HepG2 (cell line): ENCODE results near the gene SDC3.

Source experiments
- DPF2 ChIP-seq: sonication (generic); formaldehyde crosslinking; IDR thresholded peaks from 2 replicates; pipeline ENCODE4 v1.4.0; 2020; ENCODE audit warnings: mild to moderate bottlenecking, low read depth, missing genetic modification reagents, borderline replicate concordance
- FOXO4 ChIP-seq: sonication (generic); formaldehyde crosslinking; conservative IDR thresholded peaks from 2 replicates; pipeline ENCODE4 v1.8.1; 2023; ENCODE audit warnings: missing genetic modification reagents
- GABPA ChIP-seq, 2 experiments: IDR thresholded peaks; 2 replicates each; pipeline ENCODE4 v1.6.1; 2011 to 2016; ENCODE audit warnings: low read depth in 2 of 2, low read length in 1 of 2, missing biosample characterization in 1 of 2, missing genetic modification characterization in 1 of 2
- MTA1 ChIP-seq: sonication (generic); formaldehyde crosslinking; IDR thresholded peaks from 2 replicates; pipeline ENCODE4 v1.4.0; 2020; ENCODE audit warnings: missing genetic modification reagents, mild to moderate bottlenecking, borderline replicate concordance
- PLSCR1 ChIP-seq: sonication (generic); formaldehyde crosslinking; IDR thresholded peaks from 2 replicates; pipeline ENCODE4 v1.5.0; 2020; ENCODE audit warnings: missing genetic modification reagents, mild to moderate bottlenecking, borderline replicate concordance
- ZNF143 ChIP-seq: sonication (generic); formaldehyde crosslinking; IDR thresholded peaks from 2 replicates; pipeline ENCODE4 v1.4.0; 2020; ENCODE audit warnings: missing genetic modification reagents
- ZNF432 ChIP-seq: sonication (generic); formaldehyde crosslinking; IDR thresholded peaks from 2 replicates; pipeline ENCODE4 v1.5.0; 2020; ENCODE audit warnings: missing genetic modification reagents, mild to moderate bottlenecking, borderline replicate concordance

GRCh38 chr1:30853350-30853749 is 55.2 kb downstream of the SDC3 start:
- TF ChIP-seq ZNF143 (CRISPR knock-in tag) = no peak
- no peak for TF ChIP-seq PLSCR1 (CRISPR knock-in tag)
- TF ChIP-seq DPF2 (CRISPR knock-in tag) = no peak
- TF ChIP-seq ZNF432 (CRISPR knock-in tag) = no peak
- no peak for TF ChIP-seq MTA1 (CRISPR knock-in tag)
- no peak for TF ChIP-seq GABPA (IDR thresholded peaks at IDR 0.05; ENCODE audit: low read depth, low read length)
- TF ChIP-seq GABPA (CRISPR knock-in tag; IDR thresholded peaks at IDR 0.05; ENCODE audit: low read depth) = no peak
- TF ChIP-seq FOXO4 (CRISPR knock-in tag) = no peak
